Type B pancreatic cell (in vitro differentiated cells): ENCODE results near the gene WNK2. TPM values are rescaled to one million over a fixed set of nuclear protein-coding genes. Genes with fewer than 3 reads are reported as not detected.
"Not testable (repeated sequence)": the region's sequence is repeated elsewhere in the genome, so short reads cannot be mapped to it uniquely, and the experiment has no call there.

ENCODE experiments used
- DNase-seq: peaks from one replicate; pipeline ENCODE4 v3.0.0; 2021; ENCODE audit warnings: mixed read lengths; ENCODE audit not compliant: unreplicated experiment; ENCODE audit errors: extremely low spot score
- H3K27ac Mint-ChIP-seq: 2 replicates; pipeline ENCODE4 v1.8.0; 2021; ENCODE audit warnings: mild to moderate bottlenecking, mixed read lengths
- H3K27me3 Mint-ChIP-seq: 2 replicates; pipeline ENCODE4 v1.8.0; 2021; ENCODE audit warnings: mixed read lengths
- H3K36me3 Mint-ChIP-seq: 2 replicates; pipeline ENCODE4 v1.8.0; 2021; ENCODE audit warnings: mixed read lengths
- H3K4me1 Mint-ChIP-seq: one replicate; pipeline ENCODE4 v1.8.0; 2021; ENCODE audit warnings: mixed read lengths; ENCODE audit not compliant: unreplicated experiment
- H3K4me3 Mint-ChIP-seq: 2 replicates; pipeline ENCODE4 v1.8.0; 2021; ENCODE audit warnings: mild to moderate bottlenecking, mixed read lengths
- H3K9me3 Mint-ChIP-seq: 2 replicates; pipeline ENCODE4 v1.8.0; 2021; ENCODE audit warnings: mixed read lengths
- CTCF ChIP-seq: fragments of 200-600 bp; sonication (generic); conservative IDR thresholded peaks from 2 replicates; pipeline ENCODE4 v1.5.0; 2021; ENCODE audit warnings: antibody characterized with exemption, mild to moderate bottlenecking
- total RNA-seq: library from RNA; stranded (reverse); gene quantifications from 2 replicates; pipeline ENCODE4 v1.2.1, GENCODE V29; 2021; ENCODE audit warnings: low replicate concordance

Gene WNK2
- total RNA-seq, 1 donor from 2014 or later = 75.5 TPM

DNA sequence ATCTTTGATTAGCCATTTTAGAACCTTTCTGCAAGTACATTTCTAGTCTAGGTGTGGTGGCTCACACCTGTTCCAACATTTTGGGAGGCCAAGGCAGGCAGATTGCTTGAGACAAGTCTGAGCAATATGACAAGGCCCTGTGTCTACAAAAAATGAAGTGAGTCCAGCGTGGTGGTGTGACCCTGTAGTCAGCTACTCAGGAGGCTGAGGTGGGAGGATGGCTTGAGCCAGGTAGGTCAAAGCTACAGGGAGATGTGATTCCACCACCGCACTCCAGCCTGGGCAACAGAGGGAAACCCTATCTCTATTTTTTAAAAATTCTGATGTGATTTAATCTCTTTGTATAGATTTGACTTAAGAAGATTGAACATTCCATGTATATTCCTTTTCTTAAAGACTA, 171.9 kb downstream of the WNK2 start:
- Mint-ChIP-seq H3K36me3 (no peaks in the 10 kb centered on the region), H3K4me3 (no peak overlapping the region), H3K9me3 (no peaks in the 10 kb centered on the region), H3K27ac (no peak overlapping the region), H3K27me3 (peaks cover 19% of the 10 kb centered on the region), H3K4me1 (no peaks in the 10 kb centered on the region)
- no peak for DNase-seq
- TF ChIP-seq CTCF = no peak

GRCh38 chr9:93357649-93358048, 173.7 kb downstream of the WNK2 start:
- Mint-ChIP-seq H3K9me3 (no peaks in the 10 kb centered on the region), H3K27ac (no peak overlapping the region), H3K4me3 (no peak overlapping the region), H3K36me3 (no peaks in the 10 kb centered on the region), H3K27me3 (peaks cover 9% of the 10 kb centered on the region), H3K4me1 (no peaks in the 10 kb centered on the region)
- no peak for TF ChIP-seq CTCF
- no peak for DNase-seq

DNA sequence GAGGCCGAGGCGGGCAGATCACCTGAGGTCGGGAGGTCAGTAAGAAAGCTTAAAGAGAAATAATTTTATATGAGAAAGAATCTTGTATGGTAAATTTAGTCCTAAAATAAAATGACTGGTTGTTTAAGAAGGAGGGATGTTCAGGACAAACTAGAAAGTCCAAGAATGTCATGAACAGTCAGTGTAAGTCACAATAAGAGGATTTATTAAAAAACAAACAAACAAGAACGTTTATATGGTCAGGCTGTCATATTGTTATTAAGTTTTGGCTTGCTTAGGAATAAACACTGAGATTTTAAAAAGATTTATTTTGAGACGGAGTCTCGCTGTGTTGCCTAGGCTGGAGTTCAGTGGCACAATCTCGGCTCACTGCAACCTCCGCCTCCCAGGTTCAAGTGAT, 176.0 kb downstream of the WNK2 start:
- H3K4me3 Mint-ChIP-seq, H3K36me3 Mint-ChIP-seq, H3K4me1 Mint-ChIP-seq, H3K9me3 Mint-ChIP-seq, H3K27ac Mint-ChIP-seq, H3K27me3 Mint-ChIP-seq, DNase-seq: not testable (repeated sequence)

GRCh38 chr9:93361995-93362394, 178.1 kb downstream of the WNK2 start:
- DNase-seq = no peak
- no peaks in the 10 kb centered on the region for H3K4me1 Mint-ChIP-seq
- H3K9me3 Mint-ChIP-seq = peaks cover 4% of the 10 kb centered on the region
- peaks cover 8% of the 10 kb centered on the region for H3K27me3 Mint-ChIP-seq
- no peak overlapping the region for H3K27ac Mint-ChIP-seq
- TF ChIP-seq CTCF = no peak
- H3K36me3 Mint-ChIP-seq = no peaks in the 10 kb centered on the region
- H3K4me3 Mint-ChIP-seq = no peak overlapping the region

DNA sequence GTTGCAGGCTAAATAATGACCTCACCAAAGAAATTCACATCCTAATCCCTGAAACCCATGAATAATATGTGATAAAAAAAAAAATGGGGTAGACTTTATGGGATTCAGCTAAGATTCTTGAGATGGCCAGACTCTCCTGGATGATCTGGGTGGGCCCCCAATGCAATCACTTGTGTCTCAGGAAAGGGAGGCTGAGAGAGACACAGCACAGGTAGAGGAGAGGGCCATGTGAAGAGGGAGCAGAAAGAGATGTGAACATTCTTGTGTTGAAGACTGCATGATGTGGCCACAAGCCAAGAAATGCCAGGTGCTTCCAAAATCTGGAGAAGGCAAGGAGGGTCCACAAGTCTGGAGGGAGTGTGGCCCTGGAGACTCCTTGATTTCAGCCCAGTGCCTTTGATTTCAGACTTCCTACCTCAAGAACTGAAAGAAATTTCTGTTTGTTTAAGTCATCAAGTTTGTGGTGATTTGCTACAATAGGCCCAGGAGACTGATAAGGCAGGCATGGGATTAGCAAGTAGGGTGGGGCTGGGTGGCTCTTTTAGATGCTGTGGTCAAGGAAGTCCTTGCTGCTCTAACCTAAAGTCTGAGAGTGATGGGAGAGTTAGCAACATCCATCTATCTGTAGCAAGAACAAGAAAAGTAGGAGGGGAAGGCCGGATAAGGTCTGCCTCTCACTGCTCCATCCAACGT, 180.9 kb downstream of the WNK2 start:
- no peaks in the 10 kb centered on the region for H3K4me1 Mint-ChIP-seq
- peaks cover 4% of the 10 kb centered on the region for H3K27me3 Mint-ChIP-seq
- peaks cover 4% of the 10 kb centered on the region for H3K9me3 Mint-ChIP-seq
- no peak for DNase-seq
- TF ChIP-seq CTCF = no peak
- H3K27ac Mint-ChIP-seq = no peak overlapping the region
- no peak overlapping the region for H3K4me3 Mint-ChIP-seq
- no peaks in the 10 kb centered on the region for H3K36me3 Mint-ChIP-seq

DNA sequence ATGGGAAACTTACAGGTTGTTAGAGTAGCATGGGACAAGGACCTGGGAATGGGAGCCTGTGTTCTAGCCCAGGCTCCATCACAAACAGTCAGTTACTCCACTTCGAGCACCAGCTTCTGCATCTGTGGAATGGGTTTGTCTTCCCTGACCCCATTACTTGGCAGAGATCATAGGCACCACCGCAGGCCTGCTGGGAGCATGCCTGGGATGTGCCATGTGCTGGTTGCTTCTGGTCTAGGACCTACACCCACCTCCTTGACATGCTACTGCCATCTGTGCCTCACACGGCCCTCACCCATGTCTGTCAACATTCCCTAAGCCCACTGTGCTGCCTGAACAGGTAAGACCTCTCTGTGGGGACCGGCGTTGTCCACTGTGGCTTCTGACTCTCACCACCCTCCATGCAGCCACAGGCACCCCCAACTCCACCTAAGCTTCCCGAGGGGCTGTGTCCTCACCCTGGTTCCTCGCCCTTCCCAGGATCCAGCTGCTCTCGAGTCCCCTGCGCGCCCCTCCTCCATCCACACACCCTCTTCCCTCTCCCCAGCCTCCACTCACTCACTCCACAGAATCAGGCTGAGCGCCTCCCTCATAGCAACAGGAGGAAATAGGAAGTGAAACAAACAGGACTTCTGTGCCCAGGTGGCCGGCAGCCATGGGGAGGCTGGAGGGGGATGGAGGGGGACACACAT, 181.6 kb downstream of the WNK2 start:
- no peak overlapping the region for H3K27ac Mint-ChIP-seq
- H3K4me3 Mint-ChIP-seq = no peak overlapping the region
- peaks cover 4% of the 10 kb centered on the region for H3K9me3 Mint-ChIP-seq
- no peaks in the 10 kb centered on the region for H3K36me3 Mint-ChIP-seq
- TF ChIP-seq CTCF = no peak
- DNase-seq = no peak
- H3K4me1 Mint-ChIP-seq = no peaks in the 10 kb centered on the region
- H3K27me3 Mint-ChIP-seq = peaks cover 6% of the 10 kb centered on the region
